Stimulated activated CD4-positive, alpha-beta T cell treated with anti-CD3 and anti-CD28 coated beads, Interleukin-4, amount 100 ng/mL, for 24 hours (primary cell): Measurements from ENCODE around the gene RGS6.

Experiments
- DNase-seq: peaks from one replicate; pipeline ENCODE4 v3.0.0-alpha.2; 2020

Gene RGS6

GRCh38 chr14:72089625-72090024 is 157.4 kb downstream of the RGS6 start:
- no peak for DNase-seq

GRCh38 chr14:72094844-72095582 is 162.8 kb downstream of the RGS6 start:
- DNase-seq = no peak

- no peak for DNase-seq
Measured at GRCh38 chr14:72097173-72097783, 165.0 kb downstream of the RGS6 start.

- no peak for DNase-seq
Measured at GRCh38 chr14:72098210-72098609, 166.0 kb downstream of the RGS6 start.

- DNase-seq = no peak
Measured at GRCh38 chr14:72099566-72099965, 167.3 kb downstream of the RGS6 start.

- peak; percentile 31 for DNase-seq
Measured at GRCh38 chr14:72104011-72104613, 171.9 kb downstream of the RGS6 start.

- DNase-seq = no peak
Measured at GRCh38 chr14:72111911-72112310, 179.7 kb downstream of the RGS6 start.

GRCh38 chr14:72118841-72119240 is 186.6 kb downstream of the RGS6 start:
- DNase-seq = no peak

GRCh38 chr14:72120315-72120714 is 188.1 kb downstream of the RGS6 start:
- DNase-seq = no peak

GRCh38 chr14:72123755-72124154 is 191.5 kb downstream of the RGS6 start:
- DNase-seq = no peak

GRCh38 chr14:72124171-72124570 is 191.9 kb downstream of the RGS6 start:
- no peak for DNase-seq

GRCh38 chr14:72126091-72126490 is 193.9 kb downstream of the RGS6 start:
- DNase-seq = no peak

- no peak for DNase-seq
Measured at GRCh38 chr14:72126561-72126960, 194.3 kb downstream of the RGS6 start.

- no peak for DNase-seq
Measured at GRCh38 chr14:72128629-72129028, 196.4 kb downstream of the RGS6 start.

GRCh38 chr14:72129291-72129690 is 197.1 kb downstream of the RGS6 start:
- no peak for DNase-seq

- no peak for DNase-seq
Measured at GRCh38 chr14:72141084-72141483, 208.9 kb downstream of the RGS6 start.

- no peak for DNase-seq
Measured at GRCh38 chr14:72142328-72142727, 210.1 kb downstream of the RGS6 start.

GRCh38 chr14:72146241-72146640 is 214.0 kb downstream of the RGS6 start:
- DNase-seq = no peak

- no peak for DNase-seq
Measured at GRCh38 chr14:72154645-72155378, 222.6 kb downstream of the RGS6 start.

- DNase-seq = no peak
Measured at GRCh38 chr14:72155379-72155993, 223.3 kb downstream of the RGS6 start.

- no peak for DNase-seq
Measured at GRCh38 chr14:72164420-72165228, 232.4 kb downstream of the RGS6 start.

- no peak for DNase-seq
Measured at GRCh38 chr14:72165229-72165698, 233.0 kb downstream of the RGS6 start.
